GM12801 (cell line): Measurements from ENCODE around the gene CNKSR3.

Experiments
- CTCF ChIP-seq: IDR thresholded peaks from one replicate; pipeline ENCODE4 v1.5.1; 2011; ENCODE audit warnings: control low read depth; ENCODE audit not compliant: insufficient read length; ENCODE audit errors: extremely low read depth

Gene CNKSR3

GRCh38 chr6:154506108-154506507, 4.4 kb downstream of the CNKSR3 start:
- no peak for TF ChIP-seq CTCF

- TF ChIP-seq CTCF: no peak
Observed at GRCh38 chr6:154504865-154505449, 5.5 kb downstream of the CNKSR3 start.

GRCh38 chr6:154504102-154504501, 6.4 kb downstream of the CNKSR3 start:
- no peak for TF ChIP-seq CTCF

DNA sequence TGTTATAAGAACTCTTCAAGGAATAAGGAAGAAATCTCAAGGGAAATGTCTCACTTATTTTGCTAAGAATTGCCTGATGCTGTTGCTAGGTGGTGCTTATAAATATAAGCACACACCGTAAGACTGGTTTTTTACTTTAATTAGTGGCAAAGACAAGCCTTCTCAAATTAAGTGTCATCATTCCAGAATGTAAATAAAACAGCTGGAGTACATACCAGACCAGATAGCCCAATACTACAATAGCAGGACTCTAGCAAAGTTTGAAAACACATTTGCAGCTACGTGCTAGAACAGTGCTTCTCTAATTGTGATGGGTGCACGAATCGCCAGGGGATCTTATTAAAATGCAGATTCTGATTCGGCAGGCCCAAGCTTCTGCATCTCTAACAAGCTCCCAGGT, 6.8 kb downstream of the CNKSR3 start:
- TF ChIP-seq CTCF: no peak

GRCh38 chr6:154502553-154502952, 7.9 kb downstream of the CNKSR3 start:
- TF ChIP-seq CTCF: no peak

DNA sequence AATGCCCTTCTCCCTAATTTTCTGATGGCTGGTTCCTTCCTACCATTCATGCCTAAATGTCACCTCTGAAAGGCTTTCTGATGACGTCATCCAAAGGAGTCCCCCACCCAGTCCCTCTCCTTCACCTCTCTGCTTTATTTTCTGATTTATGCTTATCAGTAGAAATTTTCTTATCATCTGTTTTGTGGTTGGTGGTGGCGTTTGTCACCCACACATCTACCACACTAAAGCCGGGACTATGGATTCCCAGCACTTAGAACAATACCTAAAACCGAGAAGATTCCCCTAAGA, 9.0 kb downstream of the CNKSR3 start:
- no peak for TF ChIP-seq CTCF

DNA sequence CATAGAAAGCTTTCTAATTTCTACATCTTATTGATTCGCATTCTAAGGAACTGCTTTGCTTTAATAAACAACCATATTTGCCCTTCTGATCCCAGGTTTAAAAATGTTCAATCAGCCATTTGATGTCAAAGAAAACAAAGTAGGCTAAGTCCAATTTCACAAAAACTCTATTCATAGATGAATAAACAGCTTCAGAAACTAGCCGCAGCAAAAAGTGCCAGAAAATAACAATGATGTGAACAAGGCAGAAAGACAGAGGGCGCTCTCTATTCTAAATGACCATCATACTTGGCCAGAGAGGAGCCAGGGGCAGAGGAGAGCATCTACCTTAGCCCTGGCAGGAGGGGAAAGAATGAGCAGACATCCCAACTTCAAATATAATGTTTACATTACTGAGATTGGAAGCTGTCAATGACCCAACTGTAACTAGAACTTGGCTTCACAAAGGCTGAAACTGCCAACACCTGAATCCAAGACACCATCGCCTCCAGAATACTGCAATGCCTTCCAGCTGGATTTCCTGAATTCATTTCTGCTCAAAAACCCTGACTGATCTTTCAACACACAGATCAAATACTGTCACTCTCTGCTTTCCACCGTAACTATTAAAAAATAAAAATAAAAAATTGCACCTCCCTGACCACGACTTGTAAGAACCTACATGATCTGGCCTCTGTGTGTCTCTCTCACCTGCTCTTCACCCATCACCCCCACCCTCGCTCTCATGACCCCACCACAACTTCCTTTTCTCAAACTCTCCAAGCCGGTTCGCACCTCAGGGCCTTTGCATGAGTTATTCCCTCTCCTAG, 9.5 kb downstream of the CNKSR3 start:
- TF ChIP-seq CTCF: no peak
